GM18858 (cell line): ENCODE data around the gene ARHGEF39.
"Not testable (repeated sequence)": the region's sequence is repeated elsewhere in the genome, so short reads cannot be mapped to it uniquely, and the experiment has no call there.

ENCODE experiments used
- ATAC-seq: cut with Tn5 transposase; IDR thresholded peaks from one replicate; pipeline ENCODE4 v1.9.1; 2021; ENCODE audit not compliant: unreplicated experiment

ARHGEF39 gene

DNA sequence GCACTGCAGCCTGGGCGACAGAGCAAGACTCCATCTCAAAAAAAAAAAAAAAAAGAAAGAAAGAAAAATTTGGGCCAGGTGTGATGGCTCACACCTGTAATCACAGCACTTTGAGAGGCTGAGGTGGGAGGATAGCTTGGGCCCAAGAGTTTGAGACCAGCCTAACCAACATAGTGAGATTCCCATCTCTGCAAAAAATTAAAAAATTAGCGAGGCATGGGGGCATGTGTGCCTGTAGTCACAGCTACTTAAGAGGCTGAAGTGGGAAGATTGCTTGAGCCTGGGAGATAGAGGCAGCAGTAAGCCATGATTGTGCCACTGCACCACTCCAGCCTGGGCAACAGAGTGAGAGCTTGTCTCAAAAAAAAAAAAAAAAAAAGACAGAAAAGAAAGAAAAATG lies 11.4 kb downstream of the ARHGEF39 start:
- no peak for ATAC-seq

DNA sequence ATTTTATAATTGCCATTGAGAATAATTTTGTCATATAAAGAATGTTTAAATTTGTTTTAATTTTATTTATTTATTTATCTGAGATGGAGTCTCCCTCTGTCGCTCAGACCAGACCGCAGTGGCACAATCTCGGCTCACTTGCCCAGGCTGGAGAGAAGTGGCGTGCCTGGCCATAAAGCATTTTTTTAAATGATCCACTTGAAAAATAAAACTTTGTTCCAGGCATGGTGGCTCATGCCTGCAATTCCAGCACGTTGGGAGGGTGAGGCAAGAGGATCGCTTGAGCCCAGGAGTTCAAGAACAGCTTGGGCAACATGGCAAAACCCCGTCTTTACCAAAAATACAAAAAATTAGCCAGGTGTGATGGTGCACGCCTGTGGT lies 12.2 kb downstream of the ARHGEF39 start:
- no peak for ATAC-seq

DNA sequence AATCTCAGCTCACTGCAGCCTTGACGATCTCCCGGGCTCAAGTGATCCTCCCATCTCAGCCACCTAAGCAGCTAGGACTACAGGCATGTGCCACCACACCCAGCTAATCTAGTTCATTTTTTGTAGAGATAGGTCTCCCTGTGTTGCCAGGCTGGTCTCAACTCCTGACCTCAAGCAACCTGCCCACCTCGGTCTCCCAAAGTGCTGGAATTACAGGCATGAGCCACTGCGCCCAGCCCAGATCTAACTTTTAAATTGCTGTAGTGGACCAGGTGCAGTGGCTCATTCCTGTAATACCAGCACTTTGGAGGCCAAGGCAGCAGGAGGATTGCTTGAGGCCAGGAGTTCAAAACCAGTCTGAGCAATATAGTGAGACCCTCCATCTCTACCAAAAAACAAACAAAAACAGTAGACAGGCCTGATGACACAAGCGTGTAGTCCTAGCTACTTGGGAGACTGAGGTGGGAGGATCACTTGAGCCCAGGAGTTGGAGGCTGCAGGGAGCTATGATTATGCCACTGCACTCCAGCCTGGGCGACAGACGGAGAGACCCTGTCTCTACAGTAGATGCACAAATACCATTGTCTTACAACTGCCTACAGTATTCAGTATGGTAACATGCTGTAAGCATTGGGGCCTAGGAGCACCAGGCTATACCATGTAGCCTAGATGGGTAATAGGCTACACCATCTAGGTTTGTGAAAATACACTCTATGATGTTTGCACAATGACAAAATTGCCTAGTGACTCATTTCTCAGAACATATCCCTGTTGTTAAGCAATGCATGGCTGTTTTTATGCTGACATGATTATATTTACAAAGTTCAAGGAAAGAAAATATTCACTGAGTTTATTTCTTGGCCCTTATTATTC lies 12.8 kb downstream of the ARHGEF39 start:
- ATAC-seq = no peak

DNA sequence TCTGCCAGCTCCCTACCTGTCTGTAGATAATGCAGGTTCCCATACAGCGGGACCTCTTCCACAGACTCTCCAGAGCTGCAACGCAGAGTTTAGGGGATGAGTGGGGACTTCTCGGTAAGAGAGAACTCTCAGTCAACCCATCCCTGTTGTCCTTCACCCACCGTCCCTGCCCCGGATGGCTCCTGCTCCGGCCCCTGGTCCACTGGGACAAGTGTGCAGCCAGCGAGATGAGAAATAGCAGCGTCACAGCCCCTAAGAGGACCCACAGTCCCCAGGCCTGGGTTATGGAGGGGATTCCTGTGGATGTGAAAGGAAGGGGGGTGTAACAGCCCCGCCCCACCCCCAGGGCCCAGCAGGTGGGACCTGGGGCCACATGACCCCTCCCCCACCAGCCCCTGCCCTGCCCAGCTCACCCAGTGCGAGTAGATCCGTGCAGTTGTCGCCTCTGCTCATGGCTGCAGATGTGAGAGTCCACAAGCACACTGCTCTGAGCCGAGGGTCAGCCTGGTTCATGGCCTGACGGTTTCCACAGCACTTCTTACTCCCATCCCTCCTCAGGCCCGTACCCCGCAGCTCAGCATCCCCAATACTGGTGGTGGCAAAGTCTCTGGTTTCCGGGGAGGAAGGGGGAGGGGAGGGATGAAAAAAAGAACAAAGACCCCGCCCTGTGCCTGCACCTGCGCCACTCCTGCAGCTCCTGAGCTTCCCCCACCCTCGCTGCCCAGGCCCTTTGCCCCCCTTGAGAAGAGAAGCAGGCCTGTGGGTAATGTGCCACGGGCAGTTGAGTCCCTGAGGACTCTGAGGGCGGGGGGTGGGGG lies 14.4 kb downstream of the ARHGEF39 start, which contains the start of gene SIT1:
Gene SIT1 (minus strand): TSS at position 591 of the 818 bp plus-strand sequence. CDS start 78 bp downstream, at position 513.
- ATAC-seq = no peak

DNA sequence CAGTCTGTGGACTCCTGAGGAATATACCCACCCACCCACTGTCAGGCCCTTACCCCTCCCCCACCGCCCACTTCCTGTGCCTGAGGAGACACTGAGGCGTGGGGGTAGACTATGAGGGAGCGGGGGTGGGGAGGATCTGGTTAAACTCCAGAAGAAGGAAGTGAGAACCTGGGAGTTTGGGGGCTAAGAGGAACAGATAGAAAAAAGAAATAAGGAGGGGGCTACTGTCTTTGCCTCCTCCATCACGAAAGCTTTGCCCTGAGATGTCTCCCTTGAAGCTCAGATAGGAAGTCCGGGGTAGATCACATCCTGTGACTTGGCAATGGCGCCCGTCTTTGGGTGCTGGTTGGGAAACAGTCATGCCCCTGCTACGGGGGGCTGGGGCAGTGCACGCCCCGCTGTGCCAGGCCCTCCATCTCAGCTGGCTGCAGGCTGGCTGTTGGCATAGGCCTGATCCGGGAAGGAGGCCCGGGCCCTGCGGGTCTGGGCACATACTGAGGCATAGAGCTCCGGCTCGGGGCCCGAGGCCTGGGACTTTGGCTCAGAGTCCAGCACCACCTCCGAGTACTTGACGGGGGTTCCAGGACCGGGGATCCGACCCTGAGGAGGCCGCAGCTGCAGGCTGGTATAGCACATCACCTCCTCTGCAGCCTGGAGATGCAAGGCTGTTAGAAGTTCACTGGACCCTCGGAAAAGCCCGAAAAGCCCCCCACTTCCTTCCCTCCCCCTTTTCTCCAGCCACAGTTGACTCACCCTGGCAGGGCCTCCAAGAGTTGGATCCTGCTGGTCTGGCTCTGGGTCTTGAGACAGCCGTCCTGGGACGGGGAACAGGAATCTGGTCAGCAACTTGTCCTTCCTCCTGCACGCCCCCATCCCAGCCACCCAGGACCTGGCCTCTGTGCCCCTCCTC lies 15.3 kb downstream of the ARHGEF39 start:
- no peak for ATAC-seq

DNA sequence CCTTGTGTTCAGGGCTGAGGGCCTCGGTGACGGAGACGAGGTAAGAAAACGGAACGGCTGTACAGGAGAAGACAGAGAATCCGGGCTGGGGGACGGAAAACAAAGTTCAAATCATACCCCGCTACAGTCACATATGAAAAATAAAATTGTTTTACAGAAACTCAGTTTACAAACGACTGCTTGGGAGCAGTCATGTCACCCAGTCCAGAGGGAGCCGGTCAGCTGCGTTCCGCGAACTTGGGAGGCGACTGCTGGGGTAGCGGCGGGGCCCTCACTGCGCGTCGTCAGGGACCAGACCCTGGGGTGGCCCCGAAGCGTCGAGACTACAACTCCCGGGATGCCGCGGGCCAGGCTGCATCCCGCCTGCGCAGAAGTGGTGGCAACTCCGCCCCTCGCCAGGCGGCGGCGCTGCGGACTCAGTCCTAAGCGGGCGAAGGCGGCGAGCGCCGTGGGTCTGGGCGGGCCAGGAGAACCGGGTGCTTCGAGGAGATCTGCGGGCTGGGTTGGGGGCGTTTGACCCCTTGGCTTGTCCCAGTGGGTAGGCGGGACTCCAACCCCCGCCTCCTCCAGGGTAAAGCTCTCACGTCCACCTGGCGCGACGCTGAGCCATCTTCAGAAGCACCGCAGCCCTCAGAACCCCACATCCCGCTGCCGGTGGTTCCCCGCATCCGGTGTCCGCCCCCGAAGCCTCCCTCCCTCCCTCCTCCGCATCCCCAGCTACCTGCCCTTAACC lies 18.3 kb downstream of the ARHGEF39 start:
- peak; percentile 67 for ATAC-seq

DNA sequence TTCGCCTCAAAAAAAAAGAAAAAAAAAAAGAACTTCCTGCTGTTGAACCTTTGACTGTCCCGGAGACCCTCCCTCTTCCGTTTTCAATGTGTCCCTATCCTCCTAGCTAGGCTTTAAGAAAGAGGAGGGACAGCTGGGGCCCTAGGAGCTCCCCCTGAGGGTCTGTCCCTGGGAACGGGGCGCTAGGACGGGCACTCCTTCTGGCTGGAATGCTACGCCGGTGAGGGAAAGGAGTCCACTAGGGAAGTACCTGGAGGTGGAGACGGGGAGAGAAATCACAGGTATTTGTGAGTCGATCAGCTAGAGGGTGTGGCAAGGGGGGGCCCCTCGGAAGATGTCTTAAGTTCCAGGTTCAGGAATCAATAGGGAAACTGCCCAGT lies 18.9 kb downstream of the ARHGEF39 start:
- ATAC-seq = peak; percentile 9

DNA sequence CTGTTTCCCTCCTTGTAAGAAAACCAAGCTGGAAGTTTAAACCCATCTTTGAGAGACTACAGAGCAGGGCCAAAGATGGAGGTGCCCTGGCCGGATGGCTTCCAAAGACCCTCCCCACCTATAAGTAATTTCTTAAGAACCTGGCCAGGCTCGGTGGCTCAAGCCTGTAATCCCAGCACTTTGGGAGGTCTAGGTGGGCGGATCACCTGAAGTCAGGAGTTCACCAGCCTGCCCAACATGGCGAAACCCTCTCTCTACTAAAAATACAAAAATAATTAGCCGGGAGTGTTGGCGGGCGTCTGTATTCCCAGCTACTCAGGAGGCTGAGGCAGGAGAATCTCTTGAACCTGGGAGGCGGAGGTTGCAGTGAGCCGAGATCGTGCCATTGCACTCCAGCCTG lies 19.3 kb downstream of the ARHGEF39 start:
- ATAC-seq = not testable (repeated sequence)

DNA sequence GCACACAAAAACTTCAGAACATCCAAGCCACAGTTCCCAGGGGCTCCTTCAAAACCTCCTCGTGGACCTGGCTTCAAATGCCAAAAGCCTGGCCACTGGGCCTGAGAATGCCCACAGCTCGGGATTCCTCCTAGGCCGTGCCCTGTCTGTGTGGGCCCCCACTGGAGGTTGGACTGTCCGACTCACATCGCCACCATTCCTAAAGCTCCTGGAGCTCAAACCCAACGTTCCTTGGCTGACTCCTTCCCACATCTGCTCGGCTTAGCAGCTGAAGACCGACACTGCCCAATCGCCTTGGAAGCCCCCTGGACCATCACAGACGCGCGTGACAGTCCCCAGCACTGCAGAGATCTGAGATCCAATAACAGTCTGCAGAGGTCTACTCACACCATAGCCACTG lies 21.9 kb downstream of the ARHGEF39 start:
- no peak for ATAC-seq

DNA sequence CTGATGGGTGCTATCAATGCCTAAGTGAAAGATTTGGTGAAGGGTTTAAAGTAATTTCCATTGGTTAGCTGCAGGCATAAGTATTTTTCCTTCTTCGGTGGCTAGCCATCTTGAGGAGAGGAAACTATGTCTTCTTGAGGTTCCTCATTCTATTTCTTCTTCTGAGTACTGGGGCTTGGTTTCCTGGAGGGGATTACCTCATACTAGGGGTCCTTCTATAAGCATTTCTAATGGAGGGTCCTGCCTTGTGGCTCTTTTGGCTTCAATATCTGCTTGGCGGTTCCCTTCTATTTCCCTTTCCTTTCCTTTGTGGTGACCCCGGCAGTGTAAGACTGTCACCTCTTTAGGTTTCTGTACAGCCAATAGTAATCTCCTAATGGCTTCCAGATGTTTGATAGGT lies 23.5 kb downstream of the ARHGEF39 start:
- ATAC-seq = not testable (repeated sequence)

DNA sequence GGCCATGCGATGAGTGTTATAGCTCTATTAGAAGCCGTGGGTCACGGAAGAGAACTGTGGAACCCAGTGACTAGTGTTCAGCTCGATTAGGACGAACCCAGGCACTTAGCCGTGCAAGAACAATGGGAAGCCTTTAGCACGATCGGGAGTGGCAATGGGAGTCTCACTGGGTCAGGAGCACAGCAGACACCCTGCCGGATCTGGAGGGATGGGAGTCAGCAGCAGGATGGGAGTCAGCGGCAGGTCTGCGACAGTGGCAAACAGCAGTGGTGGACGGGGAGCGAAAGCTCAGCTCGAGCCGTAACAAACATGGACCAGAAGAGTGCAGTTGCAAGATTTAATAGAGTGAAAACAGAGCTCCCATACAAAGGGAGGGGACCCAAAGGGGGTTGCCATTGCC lies 24.6 kb downstream of the ARHGEF39 start:
- ATAC-seq = not testable (repeated sequence)

DNA sequence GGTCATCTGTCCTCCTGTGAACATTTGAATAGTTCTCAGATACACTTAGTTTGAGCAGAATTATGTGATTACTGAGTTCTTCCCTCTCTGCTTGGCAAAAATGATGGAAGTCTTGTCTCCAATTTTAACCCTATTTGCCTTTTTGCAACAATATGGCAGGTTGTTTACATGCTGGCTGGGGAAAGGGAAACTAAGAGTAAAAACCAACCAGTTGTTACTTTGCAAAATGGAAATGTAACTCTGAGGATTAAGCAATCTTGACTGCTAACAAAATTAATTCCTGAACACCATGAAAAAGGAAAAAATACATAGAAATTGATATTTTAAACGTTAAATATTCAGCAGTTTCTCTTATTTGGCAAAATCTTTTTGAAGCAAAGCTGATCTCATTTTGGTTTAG lies 25.4 kb downstream of the ARHGEF39 start:
- ATAC-seq = no peak

DNA sequence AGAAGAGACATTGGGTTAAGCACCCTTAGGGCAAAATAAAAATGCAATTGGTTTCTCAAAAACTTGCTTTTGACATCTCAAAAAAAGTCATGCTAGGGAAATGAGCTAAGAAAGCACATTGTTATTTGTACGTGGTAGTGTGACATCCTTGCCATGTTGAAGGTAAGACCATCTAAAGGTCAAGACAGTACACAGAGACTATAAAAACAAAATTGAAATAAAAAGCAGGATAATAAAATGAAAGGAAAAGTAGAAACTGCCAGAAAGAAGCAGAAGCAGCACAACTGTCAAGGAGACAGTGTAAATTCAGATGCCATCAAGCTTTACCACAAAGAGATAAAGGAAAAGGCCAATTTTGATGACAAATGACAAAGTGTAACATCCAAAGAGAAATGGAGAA lies 25.8 kb downstream of the ARHGEF39 start:
- not testable (repeated sequence) for ATAC-seq

DNA sequence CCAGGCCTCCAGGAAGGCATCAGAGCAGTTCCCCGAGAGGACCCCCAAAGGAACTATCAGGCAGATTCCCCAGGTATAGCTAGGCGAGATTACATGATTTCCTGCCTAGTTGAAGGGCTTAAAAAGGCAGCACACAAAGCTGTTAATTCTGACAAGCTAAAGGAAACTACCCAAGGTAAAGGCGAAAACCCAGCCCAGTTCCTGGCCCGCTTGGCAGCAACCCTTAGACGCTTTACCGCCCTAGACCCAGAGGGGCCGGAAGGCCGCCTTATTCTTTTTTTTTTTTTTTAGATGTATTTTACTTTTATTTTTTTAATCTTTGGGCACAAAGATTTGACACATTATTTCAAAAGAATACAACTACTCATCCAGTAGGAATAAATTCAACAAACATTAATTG lies 26.2 kb downstream of the ARHGEF39 start:
- ATAC-seq = not testable (repeated sequence)

DNA sequence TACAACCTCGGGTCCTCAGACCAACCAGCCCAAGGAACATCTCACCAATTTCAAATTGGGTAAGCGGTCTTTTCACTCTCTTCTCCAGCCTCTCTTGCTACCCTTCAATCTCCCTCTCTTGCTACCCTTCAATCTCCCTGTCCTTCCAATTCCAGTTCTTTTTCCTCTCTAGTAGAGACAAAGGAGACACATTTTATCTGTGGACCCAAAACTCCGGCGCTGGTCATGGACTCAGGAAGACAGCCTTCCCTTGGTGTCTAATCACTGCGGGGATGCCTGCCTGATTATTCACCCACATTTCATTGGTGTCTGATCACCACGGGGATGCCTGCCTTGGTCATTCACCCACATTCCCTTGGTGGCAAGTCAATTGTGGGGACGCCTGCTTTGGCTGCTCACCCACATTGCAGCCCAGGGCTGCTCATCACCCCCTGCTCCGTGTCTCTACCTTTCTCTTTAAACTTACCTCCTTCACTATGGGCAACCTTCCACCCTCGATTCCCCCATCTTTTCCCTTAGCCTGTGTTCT lies 27.5 kb downstream of the ARHGEF39 start:
- not testable (repeated sequence) for ATAC-seq

DNA sequence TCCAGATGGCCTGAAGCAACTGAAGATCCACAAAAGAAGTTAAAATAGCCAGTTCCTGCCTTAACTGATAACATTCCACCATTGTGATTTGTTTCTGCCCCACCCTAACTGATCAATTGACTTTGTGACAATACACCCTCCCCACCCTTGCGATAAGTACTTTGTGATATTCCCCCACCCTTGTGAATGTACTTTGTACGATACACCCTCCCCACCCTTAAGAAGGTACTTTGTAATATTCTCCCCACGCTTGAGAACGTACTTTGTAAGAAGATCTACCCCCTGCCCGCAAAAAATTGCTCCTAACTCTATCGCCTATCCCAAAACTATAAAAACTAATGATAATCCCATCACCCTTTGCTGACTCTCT lies 28.1 kb downstream of the ARHGEF39 start:
- not testable (repeated sequence) for ATAC-seq

DNA sequence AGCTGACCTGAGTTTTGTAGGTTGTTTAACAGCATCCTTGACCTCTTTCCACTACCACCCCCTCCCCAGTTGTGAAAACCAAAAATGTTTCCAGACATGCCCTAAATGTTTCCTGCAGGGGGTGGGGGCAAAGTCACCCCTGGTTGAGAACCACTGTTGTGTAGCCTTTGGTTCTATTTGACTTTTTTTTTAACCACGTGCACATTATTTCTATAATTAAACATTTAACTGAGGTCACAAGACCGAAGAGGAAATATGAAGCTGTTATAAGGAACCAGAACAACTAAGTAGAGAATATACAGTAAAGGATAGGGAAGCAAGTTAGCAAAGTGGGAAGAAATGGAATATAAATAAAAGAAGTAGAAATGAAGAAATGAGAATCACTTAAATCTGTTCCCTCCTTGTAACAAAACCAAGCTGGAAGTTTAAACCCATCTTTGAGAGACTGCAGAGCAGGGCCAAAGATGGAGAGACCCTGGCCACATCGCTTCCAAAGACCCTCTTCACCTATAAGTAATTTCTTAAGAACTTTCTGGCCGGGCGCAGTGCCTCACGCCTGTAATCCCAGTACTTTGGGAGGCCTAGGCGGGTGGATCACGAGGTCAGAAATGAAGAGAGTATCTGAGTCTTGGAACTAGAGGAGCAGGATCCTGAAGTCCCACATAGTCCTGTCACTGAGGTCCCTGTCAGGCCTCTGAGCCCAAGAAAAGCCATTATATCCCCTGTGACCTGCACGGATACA lies 28.7 kb downstream of the ARHGEF39 start:
- ATAC-seq = no peak

DNA sequence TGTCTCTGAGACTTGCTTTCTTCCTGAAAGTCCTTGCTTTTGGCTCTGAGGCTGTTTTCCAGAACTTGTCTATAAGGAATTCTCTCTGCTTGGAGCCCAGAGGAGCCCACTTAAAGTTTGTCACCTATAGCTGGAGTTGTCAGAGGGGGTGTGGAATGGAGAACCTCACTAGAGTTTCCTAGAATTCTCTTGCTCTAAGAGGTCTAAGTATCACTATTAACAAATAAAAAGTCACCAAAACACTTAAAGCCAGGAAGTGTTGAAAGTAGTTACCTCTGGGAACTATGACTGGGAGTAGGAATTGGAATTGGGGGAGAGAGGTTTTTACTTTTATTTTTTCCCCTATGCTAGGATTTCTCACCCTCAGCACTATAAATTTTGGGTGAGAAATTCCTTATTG lies 29.3 kb downstream of the ARHGEF39 start:
- ATAC-seq = no peak

DNA sequence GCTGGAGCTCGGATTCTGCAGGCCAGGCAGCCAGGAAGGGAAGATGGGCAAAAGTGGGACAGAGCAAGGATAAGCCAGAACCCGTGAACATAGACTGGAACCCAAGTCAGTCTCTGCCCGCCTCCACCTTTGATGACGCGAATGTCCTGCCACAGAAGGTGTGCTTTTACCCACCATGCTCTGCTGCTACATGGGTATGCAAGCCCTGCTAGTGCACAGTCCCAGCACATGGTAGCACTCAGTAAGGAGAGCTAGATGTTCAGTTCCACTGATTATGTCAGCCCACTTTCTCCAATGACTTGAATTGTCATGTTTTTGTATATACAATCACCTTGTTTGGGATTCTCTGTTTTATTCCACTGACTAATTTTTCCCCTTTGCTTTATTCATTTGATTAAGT lies 35.4 kb downstream of the ARHGEF39 start:
- ATAC-seq = no peak
